ENCODE data around the gene APOC3.

The APOC3 gene

GRCh38 chr11:116875194-116875593 lies 45.5 kb downstream of the APOC3 start:
- DNase-seq (ENCODE audit: low read depth) = no peak

- DNase-seq (ENCODE audit: low read depth) = no peak
These were observed 46.9 kb downstream of the APOC3 start for GRCh38 chr11:116876656-116877055.

- DNase-seq (ENCODE audit: low read depth) = no peak
These were observed 50.3 kb downstream of the APOC3 start for GRCh38 chr11:116879800-116880625.

- no peak for DNase-seq (ENCODE audit: low read depth)
These were observed 51.4 kb downstream of the APOC3 start for GRCh38 chr11:116881143-116881542.

GRCh38 chr11:116882386-116882785 lies 52.7 kb downstream of the APOC3 start:
- DNase-seq (ENCODE audit: low read depth) = no peak

All from stimulated activated CD8-positive, alpha-beta memory T cell treated with anti-CD3 and anti-CD28 coated beads, Interleukin-4, amount 100 ng/mL, for 24 hours (primary cell).